Stimulated activated CD8-positive, alpha-beta memory T cell treated with anti-CD3 and anti-CD28 coated beads, Interleukin-12 subunit alpha, Interleukin-12 subunit beta, amount 100 ng/mL, for 24 hours (primary cell): Measurements from ENCODE around the gene MORC1.
"Not testable (repeated sequence)": the region's sequence is repeated elsewhere in the genome, so short reads cannot be mapped to it uniquely, and the experiment has no call there.

ENCODE experiments used
- DNase-seq: peaks from one replicate; pipeline ENCODE4 v3.0.0-alpha.2; 2020; ENCODE audit errors: extremely low read depth

MORC1 gene

GRCh38 chr3:109117939-109118338 is at the start of gene MORC1:
Gene MORC1 (minus strand): TSS chr3:109118134. CDS start chr3:109118059, 75 bp downstream.
- DNase-seq: no peak

GRCh38 chr3:109165905-109166304 is 48.0 kb upstream of the MORC1 start:
- no peak for DNase-seq

GRCh38 chr3:109161487-109162123 is 43.7 kb upstream of the MORC1 start:
- DNase-seq: no peak

- no peak for DNase-seq
These were observed 37.9 kb upstream of the MORC1 start for GRCh38 chr3:109155828-109156227.

GRCh38 chr3:109154979-109155378 is 37.0 kb upstream of the MORC1 start:
- no peak for DNase-seq

GRCh38 chr3:109152320-109152719 is 34.4 kb upstream of the MORC1 start:
- DNase-seq: no peak

- DNase-seq: no peak
These were observed 31.1 kb upstream of the MORC1 start for GRCh38 chr3:109149078-109149477.

- no peak for DNase-seq
These were observed 25.7 kb upstream of the MORC1 start for GRCh38 chr3:109143646-109144045.

GRCh38 chr3:109140318-109140717 is 22.4 kb upstream of the MORC1 start:
- no peak for DNase-seq

GRCh38 chr3:109137761-109138160 is 19.8 kb upstream of the MORC1 start:
- DNase-seq: no peak

- DNase-seq: no peak
These were observed 18.6 kb upstream of the MORC1 start, which contains the start of gene C3orf85 for GRCh38 chr3:109136523-109136922. Gene C3orf85 (plus strand): TSS chr3:109136719. CDS start chr3:109136848, 129 bp downstream.

- DNase-seq: not testable (repeated sequence)
These were observed 15.5 kb upstream of the MORC1 start for GRCh38 chr3:109133474-109133816.

GRCh38 chr3:109132801-109133473 is 15.0 kb upstream of the MORC1 start:
- DNase-seq: no peak

- DNase-seq: no peak
These were observed 13.3 kb upstream of the MORC1 start for GRCh38 chr3:109131276-109131675.

- no peak for DNase-seq
These were observed 9.6 kb upstream of the MORC1 start for GRCh38 chr3:109127553-109127952.

GRCh38 chr3:109125902-109126301 is 8.0 kb upstream of the MORC1 start:
- DNase-seq: no peak

GRCh38 chr3:109122690-109123089 is 4.8 kb upstream of the MORC1 start:
- no peak for DNase-seq

- DNase-seq: no peak
These were observed 650 bp upstream of the MORC1 start for GRCh38 chr3:109118584-109118983.

GRCh38 chr3:109116031-109116430 is 1.9 kb downstream of the MORC1 start:
- no peak for DNase-seq

- DNase-seq: no peak
These were observed 2.5 kb downstream of the MORC1 start for GRCh38 chr3:109115451-109115850.

- no peak for DNase-seq
These were observed 3.2 kb downstream of the MORC1 start for GRCh38 chr3:109114746-109115145.

- DNase-seq: no peak
These were observed 4.8 kb downstream of the MORC1 start for GRCh38 chr3:109112946-109113760.

GRCh38 chr3:109109574-109109973 is 8.4 kb downstream of the MORC1 start:
- DNase-seq: no peak
